ENCODE data around the gene RGS5.

The RGS5 gene

GRCh38 chr1:163173121-163173520 lies 29.6 kb downstream of the RGS5 start:
- ChIA-PET CTCF (no interaction called here), POLR2A (no interaction called here)
- TF ChIP-seq SP1 (IDR thresholded peaks at IDR 0.05) (no peak), NFRKB (IDR thresholded peaks at IDR 0.05) (no peak), CTBP1 (IDR thresholded peaks at IDR 0.05; ENCODE audit: borderline replicate concordance) (no peak), FOXM1 (IDR thresholded peaks at IDR 0.05; ENCODE audit: borderline replicate concordance) (no peak), ELF4 (IDR thresholded peaks at IDR 0.05) (no peak), SUZ12 (IDR thresholded peaks at IDR 0.05) (no peak), FOXA1 (IDR thresholded peaks at IDR 0.05) (no peak)
- DNase-seq (ENCODE audit: extremely low spot score) = no peak

GRCh38 chr1:163172596-163172995 lies 30.1 kb downstream of the RGS5 start:
- TF ChIP-seq ARNT (IDR thresholded peaks at IDR 0.05) (no peak), LEF1 (IDR thresholded peaks at IDR 0.05; ENCODE audit: borderline replicate concordance) (no peak), CTBP1 (IDR thresholded peaks at IDR 0.05; ENCODE audit: borderline replicate concordance) (no peak), HDGF (IDR thresholded peaks at IDR 0.05; ENCODE audit: borderline replicate concordance) (no peak), SUZ12 (IDR thresholded peaks at IDR 0.05) (no peak), ZNF384 (IDR thresholded peaks at IDR 0.05) (no peak), SP1 (IDR thresholded peaks at IDR 0.05) (no peak), ELF4 (IDR thresholded peaks at IDR 0.05) (no peak), TARDBP (IDR thresholded peaks at IDR 0.05) (no peak), NFRKB (IDR thresholded peaks at IDR 0.05) (no peak), FOXK2 (IDR thresholded peaks at IDR 0.05) (no peak), FOXM1 (IDR thresholded peaks at IDR 0.05; ENCODE audit: borderline replicate concordance) (no peak), PKNOX1 (IDR thresholded peaks at IDR 0.05) (no peak), L3MBTL2 (conservative IDR thresholded peaks at IDR 0.05) (no peak), BHLHE40 (IDR thresholded peaks at IDR 0.05; ENCODE audit: borderline replicate concordance) (no peak), FOXA1 (IDR thresholded peaks at IDR 0.05) (no peak)
- CTCF ChIA-PET = interaction anchor here (0.7 kb wide), 1 partner anchor 124 kb away, joined by 4 read pairs; no protein-coding TSS in a partner anchor
- POLR2A ChIA-PET = no interaction called here
- no peak for DNase-seq (ENCODE audit: extremely low spot score)

- CTCF ChIA-PET = no interaction called here
- no peak for TF ChIP-seq BHLHE40 (IDR thresholded peaks at IDR 0.05; ENCODE audit: borderline replicate concordance)
- TF ChIP-seq SP1 (IDR thresholded peaks at IDR 0.05) = no peak
- no peak for DNase-seq (ENCODE audit: extremely low spot score)
- POLR2A ChIA-PET = no interaction called here
Observed at GRCh38 chr1:163171826-163172225, 30.9 kb downstream of the RGS5 start.

DNA sequence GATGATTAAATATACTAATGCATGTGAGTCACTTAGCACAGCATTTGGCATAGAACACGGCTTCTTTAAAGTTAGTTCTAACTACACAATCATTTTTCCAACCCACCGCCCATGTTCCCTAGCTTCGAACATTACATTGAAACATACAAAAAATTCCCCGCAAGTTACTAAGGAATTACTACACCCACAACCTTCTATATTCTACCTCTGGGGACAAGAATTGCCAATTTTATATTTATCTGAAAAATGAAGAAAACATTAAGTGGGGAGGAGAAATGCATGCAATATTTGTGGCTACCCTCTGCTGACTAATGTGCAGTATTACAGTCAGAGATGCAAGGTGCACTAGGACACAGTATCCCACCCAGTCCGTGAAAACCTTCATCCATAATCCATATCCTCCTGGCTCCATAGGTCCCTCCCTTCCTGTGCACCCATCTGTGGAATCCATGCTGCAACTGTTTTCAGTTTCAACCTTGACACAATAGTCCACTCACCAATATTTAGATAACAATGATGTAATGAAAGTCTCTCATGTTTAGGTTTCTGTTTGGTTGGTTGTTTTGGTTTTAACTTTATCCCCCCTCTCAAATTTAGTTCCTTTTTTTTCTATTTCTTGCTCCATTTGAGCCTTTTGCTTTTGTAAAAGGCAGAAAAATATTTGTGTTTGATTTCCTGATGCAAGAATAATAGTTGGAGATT lies 31.6 kb downstream of the RGS5 start:
- peak; percentile 52 for DNase-seq (ENCODE audit: extremely low spot score)
- ChIA-PET CTCF (no interaction called here), POLR2A (no interaction called here)
- TF ChIP-seq ZNF384 (IDR thresholded peaks at IDR 0.05) (no peak), PKNOX1 (IDR thresholded peaks at IDR 0.05) (no peak), SUZ12 (IDR thresholded peaks at IDR 0.05) (no peak), TARDBP (IDR thresholded peaks at IDR 0.05) (no peak), BHLHE40 (IDR thresholded peaks at IDR 0.05; ENCODE audit: borderline replicate concordance) (no peak), NFRKB (IDR thresholded peaks at IDR 0.05) (no peak)

DNA sequence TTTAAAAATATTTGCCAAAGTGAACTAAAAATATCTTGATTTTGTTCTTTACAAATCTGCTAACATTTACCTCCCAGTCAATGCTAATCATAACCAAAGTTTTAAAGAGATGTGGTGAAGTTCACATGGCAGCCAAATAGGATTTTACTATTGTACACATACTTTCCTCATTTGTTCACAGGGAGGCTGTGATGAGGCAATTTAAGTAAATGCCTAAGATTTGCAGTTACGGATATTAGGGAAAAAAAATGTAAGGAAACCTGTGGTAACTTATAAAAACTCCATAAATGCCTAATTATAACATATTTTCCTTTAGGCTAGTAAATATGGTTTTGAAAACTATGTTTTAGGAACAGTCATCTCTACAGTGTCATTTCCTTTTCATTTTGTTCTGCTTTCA lies 32.4 kb downstream of the RGS5 start:
- POLR2A ChIA-PET = no interaction called here
- CTCF ChIA-PET = no interaction called here
- DNase-seq (ENCODE audit: extremely low spot score) = no peak
- TF ChIP-seq NFRKB (IDR thresholded peaks at IDR 0.05) (no peak), LEF1 (IDR thresholded peaks at IDR 0.05; ENCODE audit: borderline replicate concordance) (no peak), FOXM1 (IDR thresholded peaks at IDR 0.05; ENCODE audit: borderline replicate concordance) (no peak), SP1 (IDR thresholded peaks at IDR 0.05) (no peak), PKNOX1 (IDR thresholded peaks at IDR 0.05) (no peak)

DNA sequence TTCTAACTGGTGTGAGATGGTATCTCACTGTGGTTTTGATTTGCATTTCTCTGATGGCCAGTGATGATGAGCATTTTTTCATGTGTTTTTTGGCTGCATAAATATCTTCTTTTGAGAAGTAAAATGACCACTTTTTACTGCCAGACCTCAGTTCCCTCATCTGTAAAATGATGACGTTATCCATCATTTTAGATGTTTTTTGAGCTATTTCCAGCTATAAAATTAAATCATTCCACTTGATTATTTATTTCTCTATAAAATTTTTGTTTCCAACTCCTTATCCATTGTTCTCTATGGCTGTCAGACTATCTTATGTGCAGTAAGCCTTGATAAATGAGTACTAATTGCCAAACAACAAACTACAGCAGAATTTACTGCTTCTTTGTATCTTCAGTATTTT lies 33.2 kb downstream of the RGS5 start:
- POLR2A ChIA-PET = no interaction called here
- no peak for TF ChIP-seq SUZ12 (IDR thresholded peaks at IDR 0.05)
- TF ChIP-seq FOXK2 (IDR thresholded peaks at IDR 0.05) = no peak
- TF ChIP-seq LEF1 (IDR thresholded peaks at IDR 0.05; ENCODE audit: borderline replicate concordance) = no peak
- no peak for TF ChIP-seq HDGF (IDR thresholded peaks at IDR 0.05; ENCODE audit: borderline replicate concordance)
- no peak for TF ChIP-seq CTBP1 (IDR thresholded peaks at IDR 0.05; ENCODE audit: borderline replicate concordance)
- no peak for TF ChIP-seq ELF4 (IDR thresholded peaks at IDR 0.05)
- TF ChIP-seq ZNF384 (IDR thresholded peaks at IDR 0.05) = no peak
- TF ChIP-seq ARNT (IDR thresholded peaks at IDR 0.05) = no peak
- TF ChIP-seq L3MBTL2 (conservative IDR thresholded peaks at IDR 0.05) = no peak
- DNase-seq (ENCODE audit: extremely low spot score) = no peak
- CTCF ChIA-PET = no interaction called here

- no peak for DNase-seq (ENCODE audit: extremely low spot score)
- TF ChIP-seq FOXM1 (IDR thresholded peaks at IDR 0.05; ENCODE audit: borderline replicate concordance) (no peak), SUZ12 (IDR thresholded peaks at IDR 0.05) (no peak), CTBP1 (IDR thresholded peaks at IDR 0.05; ENCODE audit: borderline replicate concordance) (no peak), SP1 (IDR thresholded peaks at IDR 0.05) (no peak), ELF4 (IDR thresholded peaks at IDR 0.05) (no peak), ARNT (IDR thresholded peaks at IDR 0.05) (no peak), ZNF384 (IDR thresholded peaks at IDR 0.05) (no peak), HDGF (IDR thresholded peaks at IDR 0.05; ENCODE audit: borderline replicate concordance) (no peak), TARDBP (IDR thresholded peaks at IDR 0.05) (no peak), BHLHE40 (IDR thresholded peaks at IDR 0.05; ENCODE audit: borderline replicate concordance) (no peak), NFRKB (IDR thresholded peaks at IDR 0.05) (no peak), L3MBTL2 (conservative IDR thresholded peaks at IDR 0.05) (no peak), PKNOX1 (IDR thresholded peaks at IDR 0.05) (no peak)
- ChIA-PET POLR2A (no interaction called here), CTCF (no interaction called here)
Observed at GRCh38 chr1:163168053-163168452, 34.7 kb downstream of the RGS5 start.

Measured in HEK293T (cell line).